COLO668 (cell line): Measurements from ENCODE around the gene PLA2G6.
A peak's percentile ranks its signal among the peaks of the same experiment; 100 is the strongest.
"Not testable (repeated sequence)": the region's sequence is repeated elsewhere in the genome, so short reads cannot be mapped to it uniquely, and the experiment has no call there.

Source experiments
- DNase-seq: peaks from one replicate; lab custom pipeline; 2025; ENCODE audit not compliant: unreplicated experiment; lab: John Stamatoyannopoulos, UW

The PLA2G6 gene

DNA sequence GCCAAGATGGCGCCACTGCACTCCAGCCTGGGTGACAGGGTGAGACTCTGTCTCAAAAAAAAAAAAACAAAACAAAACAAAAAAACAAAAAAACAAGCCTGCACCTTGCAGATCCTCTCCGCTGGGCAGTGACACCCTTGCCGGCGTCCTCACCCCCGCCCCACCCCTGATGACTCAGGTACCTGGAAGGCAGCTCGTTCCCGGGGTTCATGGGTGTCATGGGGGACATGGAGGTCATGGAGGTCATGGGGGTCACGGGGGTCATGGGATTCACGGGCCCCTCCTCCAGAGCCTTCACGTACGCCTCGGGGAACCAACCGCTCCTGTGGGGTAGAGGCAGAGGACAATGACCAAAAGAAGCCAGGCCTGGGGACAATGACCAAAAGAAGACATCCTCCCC is 94.7 kb downstream of the PLA2G6 start:
- no peak for DNase-seq

DNA sequence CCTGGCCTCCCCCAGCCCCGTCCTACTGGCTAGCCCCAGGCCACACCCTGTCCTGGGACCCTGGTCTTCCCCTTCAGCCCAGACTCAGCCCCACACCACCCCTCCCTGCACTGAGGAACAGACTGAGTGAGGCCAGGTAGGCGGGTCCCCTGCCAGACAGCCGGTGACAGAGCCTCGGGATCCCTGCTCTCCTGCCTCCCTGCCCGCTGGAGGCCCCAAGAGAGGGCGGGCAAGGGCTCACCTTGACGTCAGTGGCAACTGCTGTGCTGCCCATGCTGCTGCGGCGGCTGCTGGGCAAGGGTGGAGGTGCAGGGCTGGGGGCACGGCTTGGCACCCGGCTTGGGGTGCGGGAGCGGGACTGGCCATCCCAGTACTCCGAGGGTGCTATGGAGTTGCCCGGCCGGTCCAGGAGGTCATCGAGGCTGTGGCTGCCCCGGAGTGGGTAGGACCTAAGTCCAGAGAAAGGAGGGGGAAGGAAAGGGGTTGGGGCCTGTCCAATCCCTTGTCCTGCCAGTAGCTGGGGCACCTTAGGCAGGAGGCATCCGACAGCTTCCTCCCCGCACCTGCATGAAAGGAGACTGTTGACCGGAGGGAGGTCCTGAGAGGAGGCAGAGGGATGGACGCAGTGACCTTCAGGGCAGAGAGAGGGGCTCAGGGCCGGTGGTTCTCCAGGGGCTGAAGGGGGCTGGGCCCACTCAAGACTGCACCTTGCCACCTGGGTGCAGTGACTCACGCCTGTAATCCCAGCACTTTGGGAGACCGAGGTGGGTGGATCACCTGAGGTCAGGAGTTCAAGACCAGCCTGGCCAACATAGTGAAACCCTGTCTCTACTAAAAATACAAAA is 95.4 kb downstream of the PLA2G6 start:
- DNase-seq, result no peak

DNA sequence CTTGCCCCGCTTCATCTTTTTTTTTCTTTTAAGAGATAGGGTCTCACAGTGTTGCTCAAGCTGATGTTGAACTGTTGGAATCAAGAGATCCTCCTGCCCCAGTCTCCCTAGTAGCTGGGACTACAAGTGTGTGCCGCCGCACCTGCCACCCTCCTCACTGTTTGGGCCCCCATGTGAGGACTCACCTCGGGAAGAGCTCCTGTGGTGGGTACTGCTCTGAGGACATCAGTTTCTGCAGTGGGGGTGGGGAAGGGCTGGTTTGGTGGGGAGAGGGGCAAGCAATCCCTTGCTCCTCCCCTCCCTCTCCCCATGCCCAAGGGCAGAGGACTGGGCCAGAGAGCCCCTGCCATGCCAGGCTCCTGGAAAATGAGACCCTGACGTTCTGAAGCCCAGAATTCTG is 96.1 kb downstream of the PLA2G6 start:
- DNase-seq, result no peak

DNA sequence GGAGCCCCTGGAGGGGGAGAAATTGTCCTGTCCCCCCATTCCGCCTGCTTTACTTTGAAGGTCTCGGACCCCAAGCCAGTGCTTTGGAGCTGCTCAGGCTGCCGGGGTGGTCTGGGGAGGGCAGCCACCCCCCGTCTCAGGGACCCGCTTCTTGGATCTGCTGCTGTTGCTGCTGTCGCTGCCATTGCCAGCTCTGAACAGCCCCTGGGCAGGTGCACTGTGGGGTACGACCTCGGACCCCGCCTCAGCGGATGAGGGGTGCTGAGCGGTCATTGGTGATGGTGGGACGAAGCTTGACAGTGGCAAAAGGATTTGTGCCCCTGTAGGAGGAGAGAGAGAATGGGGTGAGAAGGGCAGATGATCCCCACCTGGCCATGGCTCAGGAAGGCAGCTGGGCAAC is 96.6 kb downstream of the PLA2G6 start:
- DNase-seq, result no peak

DNA sequence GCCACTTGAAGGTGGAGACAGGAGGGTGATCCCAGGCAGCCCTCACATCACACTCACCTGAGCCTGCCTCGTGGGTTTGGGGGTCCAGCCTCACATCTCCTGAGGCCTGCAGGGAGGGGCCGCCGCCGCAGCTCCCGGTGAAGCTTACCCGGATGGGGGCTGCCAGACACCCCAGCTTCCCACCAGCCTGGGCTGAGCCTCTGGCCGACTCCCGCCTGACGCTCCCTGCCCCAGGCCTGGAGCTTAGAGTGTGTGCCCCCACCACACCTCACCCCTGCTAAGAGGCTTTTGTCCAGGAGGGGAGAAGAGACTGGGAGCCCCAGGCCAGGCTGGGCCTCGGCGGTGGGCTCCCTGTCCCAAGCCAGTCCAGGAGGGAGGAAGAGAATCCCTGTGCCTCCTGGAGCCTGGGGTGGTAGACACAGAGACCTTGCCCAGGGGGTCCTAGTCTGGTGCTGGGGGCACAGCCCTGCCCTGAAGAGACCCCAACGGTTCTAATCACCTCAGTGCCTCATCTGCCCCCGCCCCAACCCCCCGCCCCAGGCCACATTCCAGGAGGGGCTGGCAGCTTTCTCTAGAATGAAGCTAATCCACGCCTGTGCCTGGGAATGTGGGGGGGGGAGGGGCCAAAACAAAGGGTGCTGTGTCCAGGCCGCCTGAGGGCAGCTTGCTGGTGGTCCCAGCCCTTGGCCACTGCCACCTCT is 97.5 kb downstream of the PLA2G6 start, which contains the start of gene SLC16A8:
Gene SLC16A8 (minus strand): TSS at position 254 of the 701 bp plus-strand sequence. CDS start 1,311 bp downstream, outside the sequence.
- no peak for DNase-seq

DNA sequence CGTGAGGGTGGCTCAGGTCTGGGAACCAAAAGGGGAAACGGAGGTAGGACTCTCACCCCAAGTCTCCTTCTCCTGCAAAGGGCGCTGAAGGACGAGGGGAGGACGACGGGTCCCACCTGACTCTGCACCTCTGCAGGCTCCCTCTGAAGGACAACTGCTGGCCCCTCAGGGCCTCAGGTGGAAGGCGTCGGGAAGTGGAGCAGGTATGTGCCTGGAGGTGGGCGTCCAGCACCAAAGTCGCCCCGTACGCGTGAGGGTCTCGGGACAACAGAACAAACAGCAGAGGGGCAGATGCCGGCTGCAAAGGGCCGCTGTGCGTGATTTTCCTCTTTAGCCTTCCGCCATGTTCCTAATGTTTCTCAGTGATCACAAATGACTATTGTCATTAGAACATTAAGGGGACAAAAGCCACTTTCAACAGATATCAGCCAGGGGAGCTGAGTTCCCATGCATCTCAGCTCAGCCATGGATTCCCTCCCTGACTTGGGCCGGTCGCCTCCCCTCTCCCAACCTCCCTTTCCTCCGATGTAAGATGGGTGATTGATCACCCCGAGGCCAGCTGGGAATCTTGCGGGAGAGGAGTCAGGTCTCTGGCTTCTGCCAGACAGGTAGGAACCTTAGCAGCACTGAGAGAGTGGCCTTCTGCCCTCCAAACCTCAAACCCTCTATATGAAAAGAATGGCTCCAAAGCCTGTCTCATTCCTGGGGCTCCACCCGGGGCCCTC is 98.5 kb downstream of the PLA2G6 start:
- no peak for DNase-seq

DNA sequence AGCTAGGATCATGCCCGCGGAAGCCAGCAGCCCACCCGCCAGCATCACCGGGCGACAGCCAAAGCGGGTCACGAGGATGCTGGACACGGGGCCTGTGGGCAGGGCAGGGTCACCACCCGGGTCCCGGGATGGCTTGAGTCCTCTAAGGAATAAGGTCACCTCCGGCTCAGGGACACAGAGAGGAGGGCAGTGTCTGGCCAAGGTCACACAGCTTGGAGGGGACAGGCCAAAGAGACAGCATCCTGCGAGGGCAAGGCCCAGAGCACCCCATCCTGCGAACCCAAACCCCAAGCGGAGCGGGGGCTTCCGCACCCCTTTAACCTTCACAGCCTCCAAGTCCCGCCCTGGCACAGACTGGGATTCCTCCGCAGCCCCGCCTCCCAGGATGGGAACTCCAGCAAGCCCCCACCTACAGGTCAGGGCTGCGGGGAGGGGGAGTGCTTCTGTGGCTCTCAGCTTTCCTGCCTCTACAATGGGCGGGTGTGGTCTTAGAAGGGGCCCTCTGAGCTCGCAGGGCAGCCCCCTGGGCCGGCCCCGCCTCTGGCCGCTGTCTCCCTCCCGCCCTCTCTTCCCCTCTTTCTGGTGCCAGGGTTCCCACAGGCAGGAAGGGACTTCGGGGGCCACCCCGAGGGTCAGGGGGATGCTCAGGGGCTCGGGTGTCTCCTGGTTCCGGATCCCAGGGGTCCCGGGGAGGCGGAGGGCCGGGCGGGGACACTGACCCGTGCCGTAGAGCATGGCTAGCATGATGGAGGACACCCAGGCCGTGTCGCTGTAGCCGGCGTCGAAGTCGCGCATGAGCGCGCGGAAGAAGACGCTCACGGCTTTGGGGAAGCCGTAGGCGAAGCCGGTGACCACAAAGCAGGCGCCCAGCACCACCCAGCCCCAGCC is 99.4 kb downstream of the PLA2G6 start:
- no peak for DNase-seq

DNA sequence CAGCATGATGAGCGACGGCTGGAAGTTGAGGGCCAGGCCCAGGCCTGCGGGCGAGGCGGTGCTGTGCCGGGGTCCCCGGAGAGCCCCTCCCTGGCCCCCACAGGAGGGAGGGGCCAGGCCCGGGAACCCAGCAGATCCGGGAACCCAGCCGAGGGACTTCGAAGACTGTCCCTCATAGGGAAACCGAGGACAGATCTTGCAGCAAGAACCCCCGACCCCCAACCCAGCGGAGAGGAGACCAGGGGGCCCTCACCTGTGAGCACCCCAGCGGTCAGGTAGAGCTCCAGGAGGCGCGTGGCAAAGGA is 100.0 kb downstream of the PLA2G6 start:
- no peak for DNase-seq

DNA sequence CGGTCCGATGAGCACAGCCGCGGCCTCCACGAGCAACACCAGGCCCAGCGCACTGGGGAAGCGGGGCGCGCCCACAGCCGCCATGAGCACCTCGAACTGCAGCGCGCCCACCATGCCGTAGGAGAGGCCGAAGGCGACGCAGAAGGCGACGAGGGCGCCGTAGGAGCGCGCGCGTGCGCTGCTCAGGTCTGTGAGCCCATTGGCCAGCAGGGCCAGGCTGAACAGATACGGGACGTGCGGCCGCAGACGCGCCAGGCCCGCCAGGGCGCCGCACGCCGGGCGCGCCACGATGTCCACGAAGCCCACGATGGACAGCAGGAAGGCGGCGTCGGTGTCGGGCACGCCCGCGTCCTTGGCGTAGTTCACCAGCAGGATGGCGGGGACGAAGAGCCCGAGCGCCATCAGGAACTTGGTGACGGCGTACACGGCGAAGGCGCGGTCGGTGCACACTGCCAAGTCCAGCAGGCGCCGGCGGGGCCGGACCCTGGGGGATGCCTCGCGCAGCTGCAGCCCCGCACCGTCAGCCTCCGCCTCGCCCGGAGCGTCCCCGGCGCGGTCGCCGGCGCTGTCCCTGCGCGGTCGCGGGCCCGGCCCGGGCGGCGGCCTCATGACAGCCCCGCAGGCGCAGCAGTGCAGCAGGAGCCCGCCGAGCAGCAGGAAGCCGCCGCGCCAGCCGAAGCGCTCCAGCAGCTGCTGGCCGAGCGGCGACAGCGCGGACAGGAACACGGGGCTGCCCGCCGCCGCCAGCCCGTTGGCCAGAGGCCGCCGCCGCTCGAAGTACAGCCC is 100.6 kb downstream of the PLA2G6 start:
- peak; percentile 78 for DNase-seq

DNA sequence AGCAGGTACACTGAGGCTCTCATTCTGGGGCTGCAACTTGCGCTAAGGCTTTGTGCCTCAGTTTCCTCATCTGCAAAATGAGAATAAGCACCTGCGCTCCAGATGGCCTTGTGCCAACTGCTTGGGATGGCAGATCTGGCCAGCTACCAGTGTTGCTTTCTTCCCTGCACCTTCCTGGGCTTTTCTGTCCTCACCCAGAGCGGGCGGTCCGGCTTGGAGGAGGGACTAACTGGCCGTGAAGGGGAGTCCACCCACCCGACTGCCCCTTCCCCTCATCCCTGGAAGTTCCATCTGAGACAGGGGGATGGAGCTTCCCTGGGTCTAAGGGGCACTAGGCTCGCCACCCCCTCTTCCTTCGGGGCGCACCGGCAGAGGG is 101.2 kb downstream of the PLA2G6 start:
- no peak for DNase-seq

DNA sequence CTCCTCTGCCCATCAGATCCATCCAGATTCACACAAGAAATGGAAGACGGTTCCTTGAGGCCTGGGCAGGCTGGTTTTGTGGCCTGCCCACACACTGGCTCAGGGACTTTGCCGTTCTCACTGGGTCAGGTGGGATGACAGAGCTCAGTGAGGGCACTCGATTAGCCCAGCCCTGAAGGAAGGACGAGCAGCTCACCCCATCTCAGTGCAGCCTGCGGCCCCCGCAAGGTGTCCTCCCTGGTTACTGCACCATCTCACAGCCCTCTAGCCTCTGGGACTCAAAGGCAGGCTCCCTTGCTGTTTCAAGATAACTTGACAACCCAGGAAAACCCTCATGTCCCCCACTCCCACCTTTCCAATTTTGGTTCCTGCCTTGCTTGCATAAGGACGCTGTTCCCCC is 101.8 kb downstream of the PLA2G6 start:
- no peak for DNase-seq

DNA sequence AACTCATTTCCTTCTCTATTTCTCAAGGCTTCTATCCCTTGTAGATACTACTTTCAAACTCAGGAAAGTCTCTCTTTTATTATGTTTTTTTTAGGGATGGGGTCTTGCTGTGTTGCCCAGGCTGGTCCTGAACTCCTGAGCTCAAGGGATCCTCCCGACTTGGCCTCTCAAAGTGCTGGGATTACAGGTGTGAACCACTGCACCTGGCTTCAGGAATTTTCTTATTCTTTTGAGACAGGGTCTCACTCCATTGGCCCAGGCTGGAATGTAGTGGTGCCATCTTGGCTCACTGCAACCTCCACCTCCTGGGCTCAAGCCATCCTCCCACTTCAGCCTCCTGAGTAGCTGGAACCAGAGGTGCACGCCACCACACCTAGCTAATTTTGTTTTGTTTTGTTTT is 102.4 kb downstream of the PLA2G6 start:
- not testable (repeated sequence) for DNase-seq

DNA sequence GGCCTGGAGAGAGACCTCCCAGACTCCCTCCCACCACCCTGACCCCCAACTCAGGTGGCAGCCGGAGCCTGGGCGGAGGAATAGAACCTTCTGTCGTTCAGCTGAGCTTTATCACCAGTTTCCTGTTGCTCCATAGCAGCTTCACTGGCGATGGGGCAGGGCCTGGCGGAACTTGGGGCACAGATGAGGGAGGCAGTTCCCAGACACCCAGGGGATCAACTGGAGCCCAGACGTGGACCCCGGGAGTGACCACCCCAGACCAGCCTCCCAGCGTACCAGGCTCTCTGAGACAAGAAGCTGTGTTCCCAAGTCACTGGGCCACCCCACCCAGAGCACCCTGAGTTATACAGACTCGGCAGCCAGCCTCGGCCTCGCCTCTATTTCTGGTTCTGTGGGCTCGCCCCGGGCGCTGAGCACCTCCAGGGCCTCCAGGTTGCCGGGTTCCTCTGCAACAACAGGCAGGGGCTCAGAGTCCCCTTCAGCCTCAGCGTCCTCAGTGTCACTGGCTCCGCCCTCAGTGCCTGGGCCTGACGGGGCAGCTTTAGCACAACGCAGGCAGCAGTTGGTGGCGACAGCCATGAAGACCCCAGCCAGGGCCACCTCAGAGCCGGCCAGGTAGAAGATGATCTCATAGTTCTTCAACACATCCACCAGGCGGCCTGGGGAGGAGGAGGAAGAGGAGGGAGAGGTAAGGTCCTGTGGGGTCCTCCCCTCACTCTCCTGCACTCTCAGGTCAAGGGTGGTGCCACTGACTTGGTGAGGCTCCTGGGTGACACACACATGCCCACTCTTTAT is 103.4 kb downstream of the PLA2G6 start:
- DNase-seq, result no peak

DNA sequence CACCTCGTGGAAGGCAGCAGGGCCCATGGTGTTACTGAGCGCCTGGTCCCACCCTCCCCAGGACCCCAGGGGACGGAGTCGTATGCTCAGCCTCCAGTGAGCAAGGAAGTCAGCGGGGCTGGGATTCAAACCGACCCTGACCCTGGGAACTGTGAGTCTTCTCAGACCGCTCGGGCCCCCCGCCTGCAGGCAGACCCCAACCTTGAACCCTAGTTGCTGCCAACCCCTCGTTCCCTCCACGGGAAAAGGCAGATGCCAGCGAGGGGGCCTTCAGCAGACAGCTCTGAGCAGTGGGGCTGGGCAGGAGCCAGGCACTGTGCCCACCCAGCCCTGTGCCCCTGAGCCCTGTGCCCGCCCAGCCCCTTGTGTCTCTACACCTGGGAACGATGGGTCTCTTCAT is 104.0 kb downstream of the PLA2G6 start:
- DNase-seq, result no peak

DNA sequence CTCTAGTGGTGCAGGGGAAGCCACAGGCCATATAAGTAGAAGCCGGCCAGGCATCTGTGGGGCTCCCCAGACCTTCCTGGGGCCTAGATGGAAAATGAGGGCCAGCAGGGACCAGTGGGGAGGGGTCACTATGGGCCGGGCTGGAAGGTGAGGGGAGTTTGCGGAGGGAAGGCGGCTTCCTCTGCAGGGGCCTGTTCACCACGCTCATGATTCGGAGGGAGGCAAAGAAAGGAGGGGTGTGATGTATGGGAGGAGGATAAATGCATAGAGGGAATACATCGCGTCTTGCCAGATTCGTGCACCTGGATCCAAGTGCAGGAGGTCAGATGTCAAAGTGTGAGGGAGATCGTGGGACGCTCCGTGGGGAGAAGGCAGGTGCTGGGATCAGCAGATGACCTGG is 104.5 kb downstream of the PLA2G6 start:
- no peak for DNase-seq

DNA sequence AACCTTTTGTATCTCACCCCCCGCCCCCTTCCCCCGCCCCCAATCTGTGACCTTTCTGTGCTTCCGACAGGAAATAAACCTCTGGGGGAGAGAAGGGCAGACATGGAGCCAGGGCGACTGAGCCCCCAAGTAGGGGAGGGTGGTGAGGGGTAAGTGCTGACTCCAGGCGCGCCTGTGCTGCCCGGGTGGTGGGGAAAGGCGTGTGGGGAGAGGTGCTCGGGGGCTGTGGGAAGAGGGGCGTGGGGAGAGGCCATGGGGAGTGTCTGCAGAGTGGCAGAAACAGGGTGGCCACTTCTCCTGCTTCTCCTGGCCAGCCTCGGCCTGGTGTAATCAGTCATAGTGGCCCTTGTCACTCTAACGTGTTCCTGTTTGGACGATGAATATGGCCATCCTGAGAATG is 105.7 kb downstream of the PLA2G6 start:
- no peak for DNase-seq

DNA sequence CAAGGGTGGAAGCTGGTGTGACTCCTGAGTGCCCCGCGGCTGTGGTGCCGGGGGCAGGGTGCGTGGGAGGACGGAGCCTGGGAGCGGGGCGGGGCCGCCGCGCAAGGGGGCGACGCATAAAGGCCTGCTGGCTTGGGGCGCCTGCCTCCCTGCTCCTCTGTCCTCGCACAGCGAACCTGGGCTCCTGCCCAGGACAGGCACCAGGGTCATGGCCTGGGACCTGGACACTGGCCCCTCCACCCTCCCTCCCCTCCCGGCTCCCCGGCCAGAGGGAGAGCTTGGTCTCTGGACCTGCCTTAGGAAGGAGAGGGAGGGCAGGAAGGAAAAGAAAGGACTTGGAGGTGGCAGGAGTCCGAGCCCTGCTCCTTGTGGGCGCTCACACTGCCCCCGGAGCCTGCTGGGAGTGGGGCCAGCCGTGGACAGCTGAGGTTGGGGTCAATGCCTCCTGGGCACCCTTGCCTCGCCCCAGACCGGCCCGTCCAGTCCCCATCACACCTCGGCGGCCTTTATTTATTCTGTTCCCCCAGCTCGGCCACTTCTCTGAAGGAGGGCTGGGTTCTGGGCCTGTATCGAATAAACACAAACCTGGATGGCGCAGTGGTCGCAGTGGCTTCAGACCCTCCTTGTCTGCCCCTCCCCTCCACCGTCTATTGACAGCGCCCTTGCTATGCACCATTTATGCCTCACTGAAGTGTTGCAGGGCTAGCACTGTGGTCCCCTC is 106.4 kb downstream of the PLA2G6 start:
- no peak for DNase-seq

DNA sequence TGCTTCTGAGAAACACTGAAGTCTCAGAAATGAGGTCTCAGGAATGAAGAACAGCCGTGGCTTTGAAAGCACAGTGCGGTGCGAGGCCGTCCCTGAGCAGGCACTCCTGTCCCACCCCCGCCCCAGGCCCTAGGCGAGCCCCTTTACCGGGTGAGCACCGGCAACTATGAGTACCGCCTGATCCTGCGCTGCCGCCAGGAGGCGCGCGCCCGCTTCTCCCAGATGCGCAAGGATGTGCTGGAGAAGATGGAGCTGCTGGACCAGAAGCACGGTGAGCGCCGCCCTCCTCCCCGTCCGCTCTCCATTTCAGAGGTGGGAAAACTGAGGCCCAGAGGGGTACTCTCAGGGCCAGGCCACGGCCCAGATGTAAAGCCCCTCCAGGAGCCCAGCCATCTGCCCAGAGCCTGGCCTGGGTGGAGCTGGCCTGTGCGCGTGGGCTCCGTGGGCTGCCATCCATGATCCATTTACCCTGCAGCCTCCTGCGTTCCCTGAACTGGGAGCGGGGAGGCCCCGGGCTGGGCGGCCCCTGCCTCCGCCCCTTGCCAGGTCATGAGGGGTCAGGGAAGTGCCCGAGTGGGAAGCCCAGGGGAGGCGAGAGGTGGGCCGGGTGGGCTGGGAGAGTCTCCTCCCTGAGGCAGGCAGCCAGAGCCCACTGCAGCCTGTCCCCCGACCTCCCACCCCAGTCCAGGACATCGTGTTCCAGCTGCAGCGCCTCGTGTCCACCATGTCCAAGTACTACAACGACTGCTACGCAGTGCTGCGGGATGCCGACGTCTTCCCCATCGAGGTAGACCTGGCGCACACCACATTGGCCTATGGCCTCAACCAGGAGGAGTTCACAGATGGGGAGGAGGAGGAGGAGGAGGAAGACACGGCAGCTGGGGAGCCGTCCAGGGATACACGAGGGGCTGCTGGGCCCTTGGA is 107.2 kb downstream of the PLA2G6 start:
- no peak for DNase-seq
